Activated CD8-positive, alpha-beta memory T cell treated with anti-CD3 and anti-CD28 coated beads, Interleukin-2, amount 10 ng/mL, durations not matched to agents 7 days and 5 days (primary cell): ENCODE data around the gene OS9. TPM values are rescaled to one million over a fixed set of nuclear protein-coding genes. Genes with fewer than 3 reads are reported as not detected.
A peak's percentile ranks its signal among the peaks of the same experiment; 100 is the strongest.

Experiments used
- ATAC-seq: fragments of 150-1000 bp; cut with Tn5 transposase; one replicate; pipeline ENCODE4 v1.10.0; 2021; ENCODE audit warnings: moderate library complexity
- CTCF ChIA-PET: fragments of 350-600 bp; sonication (Branson Sonifier 250); formaldehyde crosslinking; loops from one replicate; lab custom pipeline; 2021; ENCODE audit warnings: antibody characterized with exemption; lab: Charles Lee
- DNase-seq: peaks from one replicate; pipeline ENCODE4 v3.0.0-alpha.2; 2020
- H3K27ac Mint-ChIP-seq: one replicate; pipeline ENCODE4 v1.8.0; 2021; ENCODE audit warnings: mild to moderate bottlenecking, mixed read lengths
- H3K27me3 Mint-ChIP-seq: one replicate; pipeline ENCODE4 v1.8.0; 2021; ENCODE audit warnings: mixed read lengths
- H3K36me3 Mint-ChIP-seq: one replicate; pipeline ENCODE4 v1.8.0; 2021; ENCODE audit warnings: mild to moderate bottlenecking, mixed read lengths
- H3K4me1 Mint-ChIP-seq: one replicate; pipeline ENCODE4 v1.8.0; 2021; ENCODE audit warnings: mixed read lengths
- H3K4me3 Mint-ChIP-seq: one replicate; pipeline ENCODE4 v1.8.0; 2021; ENCODE audit warnings: mild to moderate bottlenecking, moderate library complexity, mixed read lengths
- H3K9me3 Mint-ChIP-seq: one replicate; pipeline ENCODE4 v1.8.0; 2022; ENCODE audit warnings: low read depth, mixed read lengths
- microRNA-seq: library from miRNA; unstranded; fragments of <30 nt; microRNA quantifications from one replicate; pipeline ENCODE4 v1.2.0, GENCODE V29; 2022
- total RNA-seq, 2 experiments: library from RNA; stranded (reverse); gene quantifications; one replicate each; pipeline ENCODE4 v1.2.3, GENCODE V29; 2021

The OS9 gene
- total RNA-seq, 2 experiments from 2014 or later, result 117 to 123 TPM

DNA sequence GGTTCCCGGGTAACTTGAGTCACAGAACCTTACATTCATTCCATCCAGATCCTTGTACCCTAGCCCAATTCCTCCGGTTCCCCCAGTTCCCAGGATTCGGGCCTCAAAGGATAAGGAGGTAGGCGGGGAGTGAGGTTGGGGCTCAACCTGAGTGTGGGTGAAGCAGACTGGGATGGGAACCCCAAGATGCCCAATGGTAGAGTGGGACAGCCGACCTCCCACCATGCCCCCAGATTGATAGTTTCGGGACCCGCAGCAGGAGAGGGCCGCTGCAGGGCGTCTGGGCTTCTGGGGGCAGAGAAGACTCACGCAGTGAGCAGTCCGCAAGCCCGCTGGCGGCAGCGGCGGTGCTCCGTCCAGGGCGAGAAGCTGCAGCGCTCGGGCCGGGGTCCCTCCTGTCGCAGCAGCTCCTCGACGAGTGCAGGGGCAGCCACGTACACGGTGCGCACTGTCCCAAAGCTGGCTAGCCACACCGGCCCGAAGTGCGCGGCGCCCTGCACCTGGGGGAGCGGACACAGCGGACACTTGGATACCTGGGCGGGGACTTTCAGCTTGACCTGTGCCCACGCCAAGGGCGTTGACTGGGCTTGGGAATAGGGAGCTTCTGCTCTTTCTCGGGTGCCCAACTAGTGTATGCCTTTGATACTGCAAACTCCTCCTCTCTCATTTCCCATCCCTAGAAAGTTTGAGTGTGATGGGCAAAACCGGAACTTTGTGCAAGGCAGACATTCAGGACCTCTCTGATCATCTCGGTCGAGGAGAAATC is 71.9 kb downstream of the OS9 start:
- Mint-ChIP-seq H3K4me3 (peak overlapping the region; percentile 80), H3K27me3 (peaks cover 15% of the 10 kb centered on the region), H3K9me3 (no peaks in the 10 kb centered on the region), H3K27ac (no peak overlapping the region), H3K4me1 (peaks cover 33% of the 10 kb centered on the region), H3K36me3 (peaks cover 16% of the 10 kb centered on the region)
- DNase-seq, result no peak
- ATAC-seq, result peak; percentile 24
- CTCF ChIA-PET, result interaction anchor here (0.8 to 3.2 kb wide), 11 partner anchors 8 to 140 kb away, joined by 3 to 48 read pairs (median 4); partner anchors contain the start of gene MARCHF9

DNA sequence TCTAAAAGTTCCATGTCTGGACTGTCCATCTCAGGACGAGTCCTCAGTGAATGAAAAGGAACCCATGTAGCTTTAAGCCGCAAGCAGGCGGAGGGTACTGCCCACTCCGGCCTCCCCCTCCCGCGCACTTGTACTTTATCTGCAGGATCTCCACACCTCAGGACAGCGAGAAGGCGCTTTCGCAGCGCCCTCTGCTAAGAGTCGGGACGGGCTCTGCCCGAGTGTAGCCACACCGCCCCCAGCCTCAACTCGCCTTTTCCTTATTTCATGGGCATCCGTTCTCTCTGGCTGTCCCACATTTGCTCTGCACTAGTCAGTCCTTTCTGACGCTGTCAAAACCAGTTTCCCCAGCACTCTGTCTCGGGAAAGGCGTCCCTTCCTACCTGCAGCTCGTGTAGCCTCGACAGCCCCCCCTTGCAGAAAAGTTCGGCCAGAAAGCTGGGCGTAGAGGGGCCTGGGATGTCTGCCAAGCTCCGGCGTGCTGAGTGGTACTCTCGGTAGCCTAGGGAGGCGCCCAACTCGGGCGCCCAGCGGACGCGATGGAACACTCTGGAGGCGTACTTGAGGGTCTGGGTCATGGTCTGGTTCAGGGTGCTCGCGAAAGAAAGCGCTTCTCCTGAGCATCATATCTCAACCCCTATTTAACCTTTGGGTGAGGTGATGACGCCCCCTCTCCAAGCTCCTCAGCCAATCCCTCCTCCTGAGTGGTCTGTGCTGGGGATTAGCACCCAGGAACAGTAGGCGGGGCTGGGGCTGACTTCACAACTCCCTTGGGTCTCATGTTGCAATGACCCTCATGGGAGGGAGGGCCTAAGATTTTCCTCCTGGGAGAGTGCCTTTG is 72.8 kb downstream of the OS9 start, which contains the start of gene CYP27B1:
Gene CYP27B1, minus strand, starts transcription at position 615 of the 841 bp plus-strand sequence. Its CDS starts 37 bp downstream, at position 578.
- CTCF ChIA-PET, result interaction anchor here (0.8 to 3.2 kb wide), 9 partner anchors 7 to 139 kb away, joined by 3 to 48 read pairs (median 3); partner anchors contain the start of gene MARCHF9
- H3K4me1 Mint-ChIP-seq, result peaks cover 39% of the 10 kb centered on the region
- ATAC-seq, result no peak
- DNase-seq, result no peak
- H3K27me3 Mint-ChIP-seq, result peaks cover 15% of the 10 kb centered on the region
- H3K9me3 Mint-ChIP-seq, result no peaks in the 10 kb centered on the region
- H3K36me3 Mint-ChIP-seq, result peaks cover 13% of the 10 kb centered on the region
- peak within 1 kb of the TSS; percentile 80 for H3K4me3 Mint-ChIP-seq
- no peak within 1 kb of the TSS for H3K27ac Mint-ChIP-seq

DNA sequence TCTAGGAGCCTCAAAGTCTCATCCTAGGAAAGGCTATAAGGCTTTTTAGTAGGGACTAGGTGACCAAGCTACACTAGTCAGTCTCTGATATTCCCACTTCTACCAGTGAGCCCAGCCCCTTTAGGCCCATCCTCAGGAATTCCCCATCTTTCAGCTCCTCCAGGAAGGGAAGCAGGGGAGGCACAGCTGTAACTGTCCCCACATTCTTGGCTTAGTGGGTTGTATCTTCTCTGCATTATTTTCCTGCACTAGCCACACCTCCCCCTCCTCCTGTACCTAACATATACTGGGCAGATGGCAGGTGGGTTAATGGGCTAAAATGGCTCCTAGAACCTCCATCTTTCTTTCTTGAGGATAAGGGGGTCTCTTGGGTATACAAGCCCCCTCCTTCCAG is 73.4 kb downstream of the OS9 start:
- Mint-ChIP-seq H3K36me3 (peaks cover 13% of the 10 kb centered on the region), H3K27me3 (peaks cover 15% of the 10 kb centered on the region), H3K4me1 (peaks cover 42% of the 10 kb centered on the region), H3K9me3 (no peaks in the 10 kb centered on the region), H3K4me3 (no peak overlapping the region), H3K27ac (no peak overlapping the region)
- no peak for ATAC-seq
- DNase-seq, result no peak
- CTCF ChIA-PET, result interaction anchor here (1.2 to 3.2 kb wide), 4 partner anchors 8 to 98 kb away, joined by 3 to 48 read pairs (median 8); partner anchors contain the start of gene MARCHF9

DNA sequence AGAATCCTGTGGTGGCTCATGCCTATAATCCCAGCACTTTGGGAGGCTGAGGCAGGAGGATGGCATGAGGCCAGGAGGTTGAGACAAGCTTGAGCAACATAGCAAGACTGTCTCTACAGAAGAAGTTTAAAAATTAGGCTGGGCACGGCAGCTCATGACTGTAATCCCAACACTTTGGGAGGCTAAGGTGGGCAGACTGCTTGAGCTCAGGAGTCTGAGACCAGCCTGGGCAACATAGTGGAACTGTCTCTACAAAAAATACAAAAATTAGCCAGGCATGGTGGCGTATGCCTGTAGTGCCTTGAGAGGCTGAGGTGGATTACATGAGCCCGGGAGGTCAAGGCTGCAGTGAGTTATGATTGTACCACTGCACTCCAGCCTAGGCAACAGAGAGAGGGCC is 73.9 kb downstream of the OS9 start:
- peaks cover 43% of the 10 kb centered on the region for H3K4me1 Mint-ChIP-seq
- CTCF ChIA-PET, result interaction anchor here (1.2 to 3.2 kb wide), 4 partner anchors 9 to 97 kb away, joined by 3 to 48 read pairs (median 8); partner anchors contain the start of gene MARCHF9
- no peaks in the 10 kb centered on the region for H3K9me3 Mint-ChIP-seq
- ATAC-seq (no peak), DNase-seq (no peak)
- H3K36me3 Mint-ChIP-seq, result peaks cover 9% of the 10 kb centered on the region
- no peak overlapping the region for H3K27ac Mint-ChIP-seq
- H3K27me3 Mint-ChIP-seq, result peaks cover 15% of the 10 kb centered on the region
- no peak overlapping the region for H3K4me3 Mint-ChIP-seq

DNA sequence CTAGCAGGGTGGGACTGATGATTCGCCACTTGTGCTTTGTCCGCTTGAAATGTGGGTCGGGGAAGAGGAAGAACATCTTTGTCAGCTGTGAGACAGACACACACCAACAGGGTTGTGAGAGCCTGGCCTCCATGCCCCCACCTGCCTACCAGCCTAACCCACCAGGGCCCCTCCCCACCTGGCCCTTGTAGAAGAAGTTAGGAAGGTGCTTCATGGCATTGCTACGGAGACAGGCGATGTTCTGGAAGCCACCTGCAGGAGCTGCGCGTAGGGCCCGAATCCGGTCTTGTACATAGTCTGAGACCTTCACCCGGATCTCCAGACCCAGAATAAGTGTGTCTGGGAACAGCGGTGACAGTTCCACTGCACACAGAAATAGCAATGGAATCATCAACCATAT is 75.7 kb downstream of the OS9 start:
- no peak for DNase-seq
- Mint-ChIP-seq H3K9me3 (no peaks in the 10 kb centered on the region), H3K4me1 (peaks cover 36% of the 10 kb centered on the region), H3K4me3 (peak overlapping the region; percentile 38), H3K27ac (no peak overlapping the region), H3K27me3 (peaks cover 15% of the 10 kb centered on the region), H3K36me3 (peaks cover 5% of the 10 kb centered on the region)
- CTCF ChIA-PET, result no interaction called here
- no peak for ATAC-seq

DNA sequence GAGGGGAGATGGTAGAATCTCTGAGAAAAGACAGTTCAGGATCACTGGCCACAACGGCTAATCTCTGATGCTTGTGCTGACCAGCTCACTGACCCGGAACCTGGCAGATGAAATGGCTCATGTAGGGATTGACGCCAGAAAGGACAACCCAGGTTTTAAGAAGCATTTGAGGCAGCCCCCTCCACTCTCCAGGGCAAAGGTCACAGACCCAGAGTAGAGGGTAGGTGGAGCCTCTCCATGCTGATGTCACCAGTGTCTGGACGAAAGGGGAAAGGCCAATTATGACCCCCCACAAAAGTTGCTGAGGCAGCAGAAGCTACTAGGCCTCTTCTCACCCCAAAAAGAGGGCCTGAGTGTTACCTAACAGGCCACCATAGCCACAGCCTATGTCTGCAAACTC is 76.8 kb downstream of the OS9 start:
- DNase-seq (no peak), ATAC-seq (no peak)
- peaks cover 10% of the 10 kb centered on the region for H3K27me3 Mint-ChIP-seq
- CTCF ChIA-PET, result interaction anchor here (4.8 kb wide), 1 partner anchor 14 kb away, joined by 25 read pairs; no protein-coding TSS in a partner anchor
- peaks cover 31% of the 10 kb centered on the region for H3K4me1 Mint-ChIP-seq
- peak overlapping the region; percentile 99 for H3K4me3 Mint-ChIP-seq
- peak overlapping the region; percentile 55 for H3K27ac Mint-ChIP-seq
- H3K36me3 Mint-ChIP-seq, result peaks cover 8% of the 10 kb centered on the region
- H3K9me3 Mint-ChIP-seq, result no peaks in the 10 kb centered on the region

Small RNAs within 50 kb of the gene (microRNA-seq; reads per million reads assigned to microRNA genes)
- not detected for gene MIR6759

Other genes with a start within 250 kb of the OS9 start
- gene INHBE, start 238.8 kb upstream of the OS9 start, total RNA-seq, result under 1 TPM in 1 of 2 experiments, not detected in 1; 0.35 TPM
- under 1 TPM; 0.52 to 0.53 TPM for gene GLI1, start 234.3 kb upstream of the OS9 start, total RNA-seq
- gene ARHGAP9, start 214.3 kb upstream of the OS9 start, total RNA-seq, result 100 to 1,000 TPM; 234 to 363 TPM
- gene MARS1, start 206.1 kb upstream of the OS9 start, total RNA-seq, result 100 to 1,000 TPM; 283 to 384 TPM
- 10 to 100 TPM; 15.3 to 15.9 TPM for gene DDIT3, start 173.6 kb upstream of the OS9 start, total RNA-seq
- 10 to 100 TPM; 80.9 to 85.4 TPM for gene MBD6, start 171.3 kb upstream of the OS9 start, total RNA-seq
- 10 to 100 TPM; 90.8 to 99.0 TPM for gene DCTN2, start 146.9 kb upstream of the OS9 start, total RNA-seq
- 1 to 10 TPM; 1.9 to 2.1 TPM for gene KIF5A, start 144.1 kb upstream of the OS9 start, total RNA-seq
- 10 to 100 TPM; 21.4 to 22.2 TPM for gene PIP4K2C, start 102.9 kb upstream of the OS9 start, total RNA-seq
- 10 to 100 TPM; 20.8 to 21.2 TPM for gene DTX3, start 89.3 kb upstream of the OS9 start, total RNA-seq
- under 1 TPM; 0.70 to 0.84 TPM for gene ARHGEF25, start 82.7 kb upstream of the OS9 start, total RNA-seq
- 1 to 10 TPM; 2.4 to 8.2 TPM for gene B4GALNT1, start 60.9 kb upstream of the OS9 start, total RNA-seq
- gene AGAP2, start 44.6 kb downstream of the OS9 start, total RNA-seq, result 10 to 100 TPM; 70.7 to 72.7 TPM
- 10 to 100 TPM in 1 of 2 experiments, 1 to 10 TPM in 1; 10.0 to 19.4 TPM for gene TSPAN31, start 50.9 kb downstream of the OS9 start, total RNA-seq
- 100 to 1,000 TPM; 127 to 167 TPM for gene CDK4, start 58.2 kb downstream of the OS9 start, total RNA-seq
- 10 to 100 TPM; 21.0 to 24.9 TPM for gene MARCHF9, start 61.0 kb downstream of the OS9 start, total RNA-seq
- gene CYP27B1, start 72.9 kb downstream of the OS9 start, total RNA-seq, result 1 to 10 TPM; 4.5 to 5.4 TPM
- gene METTL1, start 78.0 kb downstream of the OS9 start, total RNA-seq, result 10 to 100 TPM; 22.1 to 32.1 TPM
- 1 to 10 TPM; 3.9 to 4.1 TPM for gene EEF1AKMT3, start 78.5 kb downstream of the OS9 start, total RNA-seq
- 10 to 100 TPM; 32.2 to 45.8 TPM for gene TSFM, start 88.7 kb downstream of the OS9 start, total RNA-seq
- 1 to 10 TPM in 1 of 2 experiments, under 1 TPM in 1; 0.79 to 2.0 TPM for gene AVIL, start 124.6 kb downstream of the OS9 start, total RNA-seq
- 100 to 1,000 TPM in 1 of 2 experiments, 10 to 100 TPM in 1; 76.2 to 103 TPM for gene CTDSP2, start 152.6 kb downstream of the OS9 start, total RNA-seq
- gene ATP23, start 247.4 kb downstream of the OS9 start, total RNA-seq, result 10 to 100 TPM; 14.8 to 21.0 TPM